DND-41 (cell line): ENCODE measurements around the gene ARHGEF19.

ENCODE experiments used
- CTCF ChIP-seq: IDR thresholded peaks from 2 replicates; pipeline ENCODE4 v1.5.1; 2012; ENCODE audit warnings: borderline replicate concordance, low read length, moderate library complexity, mild to moderate bottlenecking; ENCODE audit not compliant: poor library complexity, severe bottlenecking; ENCODE audit errors: extremely low read depth
- EZH2 ChIP-seq: IDR thresholded peaks from 3 replicates; pipeline ENCODE4 v1.6.1; 2012; ENCODE audit warnings: borderline replicate concordance, low read depth, mild to moderate bottlenecking, moderate library complexity, low read length, inconsistent platforms; ENCODE audit not compliant: severe bottlenecking

DNA sequence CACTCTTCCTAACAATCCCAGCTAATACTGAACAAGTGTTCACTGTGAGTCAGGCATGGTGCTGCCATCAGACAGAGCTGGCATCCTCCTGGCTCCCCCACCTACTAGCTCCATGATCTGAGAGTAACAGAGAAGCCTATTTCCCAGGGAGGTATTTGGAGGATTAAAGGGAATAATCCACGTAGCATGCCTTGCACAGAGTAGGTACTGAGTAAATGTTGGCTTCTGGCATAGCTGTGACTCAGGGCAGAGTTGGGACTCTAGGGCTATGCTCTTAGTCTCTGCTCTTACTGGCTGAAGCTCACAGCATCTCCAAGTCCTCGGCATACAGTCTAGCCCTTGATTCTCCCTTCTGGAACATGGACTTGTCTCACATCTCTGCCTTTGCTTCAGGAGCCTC is 8.2 kb downstream of the ARHGEF19 start:
- TF ChIP-seq CTCF (no peak), EZH2 (no peak)
